ENCODE measurements around the gene IL11. TPM values are rescaled to one million over a fixed set of nuclear protein-coding genes. Genes with fewer than 3 reads are reported as not detected.

Gene IL11
- total RNA-seq, 2 experiments from 2014 or later: 0.09 to 0.18 TPM

DNA sequence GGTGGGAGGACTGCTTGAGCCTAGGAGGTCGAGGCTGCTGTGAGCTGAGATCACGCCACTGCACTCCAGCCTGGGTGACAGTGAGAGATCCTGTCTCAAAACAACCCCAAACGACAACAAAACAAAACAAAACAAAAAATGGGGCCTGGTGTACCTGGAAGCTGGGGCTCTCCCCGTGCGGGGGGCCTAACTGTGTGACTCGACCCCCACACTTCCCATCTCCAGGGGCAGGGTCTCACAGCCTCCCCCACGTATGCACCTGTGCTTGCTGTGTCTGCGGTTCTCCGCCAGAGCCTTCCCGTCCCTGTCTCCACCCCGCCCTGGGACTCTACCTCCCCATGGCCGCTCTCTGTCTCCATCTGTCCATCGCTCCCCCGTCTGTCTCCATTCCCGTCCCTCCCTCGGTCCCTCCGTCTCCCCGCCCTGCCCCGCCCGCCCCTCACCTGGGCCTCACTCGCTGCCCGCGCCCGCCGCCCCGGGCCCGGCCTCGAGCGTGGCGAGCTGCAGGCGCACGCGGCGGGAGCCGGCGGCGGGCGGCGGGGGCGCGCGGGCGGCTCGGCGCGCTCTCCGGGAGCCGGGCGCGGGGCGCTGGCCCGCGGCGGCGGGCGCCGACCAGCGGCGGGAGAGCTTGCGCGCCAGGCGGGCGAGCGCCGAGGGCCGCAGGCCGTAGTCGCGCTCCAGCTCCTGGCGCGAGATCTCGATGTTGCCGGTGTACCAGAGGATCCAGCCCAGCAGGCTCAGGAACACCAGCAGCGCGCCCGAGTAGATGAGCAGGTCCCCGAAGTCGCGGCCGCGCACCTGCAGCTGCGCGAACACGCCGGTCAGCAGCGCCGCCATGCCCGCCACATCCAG, 13.2 kb upstream of the IL11 start:
- DNase-seq: peak; percentile 79
- Mint-ChIP-seq H3K36me3 (ENCODE audit: low read depth) (peaks cover 43% of the 10 kb centered on the region), H3K4me3 (peak overlapping the region; percentile 85), H3K4me1 (peaks cover 35% of the 10 kb centered on the region), H3K27ac (peak overlapping the region; percentile 94), H3K9me3 (ENCODE audit: low read depth) (no peaks in the 10 kb centered on the region), H3K27me3 (no peaks in the 10 kb centered on the region)
- ATAC-seq: peak; percentile 4
- ChIA-PET POLR2A (interaction anchor here (0.8 to 3.1 kb wide), 8 partner anchors 10 to 271 kb away, joined by 3 to 19 read pairs (median 4); partner anchors contain the start of genes ISOC2, KMT5C, PPP6R1 and U2AF2), CTCF (interaction anchor here (0.6 to 1.7 kb wide), 6 partner anchors 22 to 271 kb away, joined by 3 to 10 read pairs (median 4); partner anchors contain the start of gene KMT5C)
- intact Hi-C loops (cut with DNase I, micrococcal nuclease): loop anchor here (1.0 to 10.0 kb wide), 6 partner anchors 120 to 1193 kb away; partner anchors contain the start of genes PPP1R12C (in 1 of the 2), TSEN34 (in 1 of the 2) and ZNF787 (in 1 of the 2)

DNA sequence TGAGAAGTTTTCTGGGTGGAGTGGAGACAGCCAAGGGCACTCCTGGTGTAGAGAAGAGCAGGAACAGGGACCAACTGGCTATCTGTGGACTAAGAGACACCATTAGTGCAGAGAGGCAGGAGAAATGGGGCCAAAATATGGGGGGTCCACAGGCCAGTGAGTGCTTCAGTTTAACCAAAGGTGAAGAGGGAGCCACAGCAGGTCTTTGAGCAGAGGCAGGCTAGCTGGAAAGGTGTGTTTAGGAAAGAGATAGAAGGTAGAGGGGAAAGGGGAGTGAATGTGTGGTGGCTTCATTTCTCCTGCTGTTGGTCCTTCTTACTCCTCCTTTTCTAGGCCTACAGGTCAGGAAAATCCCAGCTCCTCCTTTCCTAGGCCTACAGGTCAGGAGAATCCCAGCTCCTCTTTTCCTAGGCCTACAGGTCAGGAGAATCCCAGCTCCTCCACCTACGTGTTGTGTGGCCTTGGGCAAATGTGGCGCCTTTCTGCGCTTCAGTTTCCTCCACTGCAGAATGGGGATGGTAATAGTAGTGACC, 12.3 kb upstream of the IL11 start:
- H3K4me1 Mint-ChIP-seq: peaks cover 27% of the 10 kb centered on the region
- no peaks in the 10 kb centered on the region for H3K9me3 Mint-ChIP-seq (ENCODE audit: low read depth)
- intact Hi-C loops (cut with DNase I, micrococcal nuclease): loop anchor here in 1 of 2 experiments (1.0 to 10.0 kb wide), 2 partner anchors 121 to 742 kb away; partner anchors contain the start of gene ZNF787
- no peak for DNase-seq
- ATAC-seq: no peak
- ChIA-PET CTCF (interaction anchor here (0.6 to 0.9 kb wide), 2 partner anchors 81 to 106 kb away, joined by 3 to 4 read pairs; no protein-coding TSS in a partner anchor), POLR2A (interaction anchor here (1.0 to 3.1 kb wide), 2 partner anchors 14 to 25 kb away, joined by 3 to 19 read pairs; partner anchors contain the start of gene UBE2S)
- peak overlapping the region; percentile 85 for H3K4me3 Mint-ChIP-seq
- H3K27ac Mint-ChIP-seq: peak overlapping the region; percentile 94
- peaks cover 34% of the 10 kb centered on the region for H3K36me3 Mint-ChIP-seq (ENCODE audit: low read depth)
- no peaks in the 10 kb centered on the region for H3K27me3 Mint-ChIP-seq

DNA sequence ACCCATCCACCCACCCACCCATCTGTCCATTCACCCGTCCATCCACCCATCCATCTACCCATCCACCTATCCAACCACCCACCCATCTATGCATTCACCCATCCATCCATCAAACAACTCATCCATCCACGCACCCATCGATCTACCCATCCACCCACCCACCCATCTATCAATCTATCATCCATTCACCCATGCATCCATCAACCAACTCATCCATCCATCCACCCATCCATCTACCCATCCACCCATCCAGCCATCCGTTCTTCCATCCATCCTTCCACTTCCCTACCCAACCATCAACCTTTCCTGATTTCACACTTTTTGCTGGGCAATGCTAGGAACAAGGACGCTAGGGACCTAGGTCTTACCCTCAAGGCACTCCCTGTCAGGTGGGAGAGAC, 11.8 kb upstream of the IL11 start:
- no peak overlapping the region for H3K27ac Mint-ChIP-seq
- peaks cover 28% of the 10 kb centered on the region for H3K36me3 Mint-ChIP-seq (ENCODE audit: low read depth)
- no peak for ATAC-seq
- no peaks in the 10 kb centered on the region for H3K27me3 Mint-ChIP-seq
- ChIA-PET POLR2A (no interaction called here), CTCF (no interaction called here)
- peak overlapping the region; percentile 85 for H3K4me3 Mint-ChIP-seq
- H3K9me3 Mint-ChIP-seq (ENCODE audit: low read depth): no peaks in the 10 kb centered on the region
- H3K4me1 Mint-ChIP-seq: peaks cover 22% of the 10 kb centered on the region
- intact Hi-C loops (cut with DNase I, micrococcal nuclease): loop anchor here in 1 of 2 experiments (10.0 kb wide), 1 partner anchor 743 kb away; the partner anchor contains the start of gene ZNF787
- no peak for DNase-seq

DNA sequence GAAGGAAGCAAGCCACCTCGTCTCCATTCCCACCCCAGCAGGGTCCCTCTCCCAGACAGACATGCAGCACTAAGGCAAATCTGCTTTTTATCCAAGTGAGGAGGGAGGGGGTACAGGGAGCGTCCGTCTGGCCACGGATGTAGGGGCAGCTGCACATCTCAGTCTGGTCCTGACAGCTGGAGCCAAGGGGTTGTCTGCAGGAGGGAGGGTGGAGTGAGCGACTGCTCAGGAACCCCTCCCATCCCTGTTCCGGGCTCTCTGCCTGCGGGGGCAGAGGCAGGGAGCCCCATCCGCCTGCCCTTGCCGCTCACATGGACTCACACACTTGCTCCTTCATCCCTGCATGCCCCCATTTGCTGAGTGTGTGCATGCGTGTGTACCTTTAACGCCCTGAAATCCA, 8.9 kb upstream of the IL11 start:
- Mint-ChIP-seq H3K27me3 (peaks cover 2% of the 10 kb centered on the region), H3K4me3 (no peak overlapping the region), H3K36me3 (ENCODE audit: low read depth) (peaks cover 14% of the 10 kb centered on the region), H3K4me1 (peaks cover 15% of the 10 kb centered on the region), H3K9me3 (ENCODE audit: low read depth) (no peaks in the 10 kb centered on the region), H3K27ac (no peak overlapping the region)
- ATAC-seq (no peak), DNase-seq (no peak)
- intact Hi-C loops (cut with DNase I, micrococcal nuclease): no loop called here
- CTCF ChIA-PET: no interaction called here
- POLR2A ChIA-PET: no interaction called here

DNA sequence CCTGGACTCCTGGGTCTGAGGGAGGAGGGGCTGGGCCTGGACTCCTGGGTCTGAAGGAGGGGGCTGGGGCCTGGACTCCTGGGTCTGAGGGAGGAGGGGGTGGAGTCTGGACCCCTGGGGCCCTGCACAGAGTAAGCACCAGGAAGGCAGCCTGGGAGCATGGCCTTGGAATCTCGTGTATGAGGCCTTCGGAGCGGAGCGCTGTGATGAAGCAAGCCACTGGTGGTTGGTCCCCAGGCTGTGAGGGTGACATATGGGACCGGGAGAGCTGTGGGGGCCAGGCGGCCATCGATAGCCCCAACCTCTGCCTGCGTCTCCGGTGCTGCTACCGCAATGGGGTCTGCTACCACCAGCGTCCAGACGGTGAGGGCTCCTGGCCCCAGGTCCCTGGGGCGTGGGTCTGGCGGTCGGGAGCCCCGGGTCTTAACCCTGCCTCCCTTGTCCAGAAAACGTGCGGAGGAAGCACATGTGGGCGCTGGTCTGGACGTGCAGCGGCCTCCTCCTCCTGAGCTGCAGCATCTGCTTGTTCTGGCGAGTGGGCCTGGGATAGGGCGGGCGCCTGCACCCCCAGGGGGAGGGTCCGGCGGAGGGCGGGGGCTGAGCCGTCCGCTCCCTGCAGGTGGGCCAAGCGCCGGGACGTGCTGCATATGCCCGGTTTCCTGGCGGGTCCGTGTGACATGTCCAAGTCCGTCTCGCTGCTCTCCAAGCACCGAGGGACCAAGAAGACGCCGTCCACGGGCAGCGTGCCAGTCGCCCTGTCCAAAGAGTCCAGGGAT, 7.3 kb upstream of the IL11 start:
- CTCF ChIA-PET: no interaction called here
- H3K36me3 Mint-ChIP-seq (ENCODE audit: low read depth): peaks cover 13% of the 10 kb centered on the region
- H3K27me3 Mint-ChIP-seq: peaks cover 7% of the 10 kb centered on the region
- POLR2A ChIA-PET: no interaction called here
- H3K4me1 Mint-ChIP-seq: peaks cover 11% of the 10 kb centered on the region
- ATAC-seq (no peak), DNase-seq (no peak)
- H3K27ac Mint-ChIP-seq: no peak overlapping the region
- intact Hi-C loops (cut with DNase I, micrococcal nuclease): no loop called here
- H3K9me3 Mint-ChIP-seq (ENCODE audit: low read depth): no peaks in the 10 kb centered on the region
- no peak overlapping the region for H3K4me3 Mint-ChIP-seq

DNA sequence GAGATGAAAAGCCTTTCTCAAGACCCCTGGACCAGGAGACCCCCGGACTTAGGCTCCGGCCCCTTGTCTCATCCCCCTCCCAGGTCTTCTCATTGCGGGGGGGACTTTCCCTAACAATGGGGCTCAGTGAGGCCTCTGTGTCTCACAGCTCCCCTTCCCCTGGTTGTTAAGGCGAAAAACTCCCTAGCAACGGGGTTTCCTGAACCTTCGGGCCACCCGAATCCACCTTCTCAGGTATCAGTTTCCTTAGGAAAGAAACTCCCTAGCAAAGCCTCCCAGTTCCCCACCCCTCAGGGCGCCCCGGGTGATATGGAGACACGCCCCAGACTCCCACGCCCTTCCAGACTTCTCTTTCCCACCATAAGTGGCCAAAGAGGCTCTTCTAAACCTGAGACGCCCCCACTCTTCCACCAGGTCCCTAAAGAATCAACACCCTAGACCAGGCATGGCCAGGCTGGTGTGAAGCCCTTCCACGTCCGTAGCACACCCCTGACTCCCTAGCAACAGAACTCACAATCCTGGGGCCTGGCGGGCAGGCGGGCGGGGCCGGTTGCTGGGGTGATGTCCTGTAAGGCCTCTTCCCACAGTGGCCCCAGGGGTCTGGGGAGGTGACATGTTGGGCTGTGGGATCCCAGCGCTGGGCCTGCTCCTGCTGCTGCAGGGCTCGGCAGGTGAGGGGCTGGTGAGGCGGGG, 6.1 kb upstream of the IL11 start, which contains the start of gene TMEM190:
TSS of gene TMEM190 (plus strand) at position 586 of the 693 bp plus-strand sequence. CDS start at position 614, 28 bp downstream.
- Mint-ChIP-seq H3K4me3 (no peak within 1 kb of the TSS), H3K36me3 (ENCODE audit: low read depth) (peaks cover 3% of the 10 kb centered on the region), H3K27me3 (peaks cover 14% of the 10 kb centered on the region), H3K27ac (no peak within 1 kb of the TSS), H3K4me1 (peaks cover under 1% of the 10 kb centered on the region), H3K9me3 (ENCODE audit: low read depth) (no peaks in the 10 kb centered on the region)
- DNase-seq: no peak
- ChIA-PET POLR2A (no interaction called here), CTCF (interaction anchor here (0.5 to 0.9 kb wide), 2 partner anchors 54 to 70 kb away, joined by 3 read pairs; no protein-coding TSS in a partner anchor)
- intact Hi-C loops (cut with DNase I, micrococcal nuclease): no loop called here
- no peak for ATAC-seq

DNA sequence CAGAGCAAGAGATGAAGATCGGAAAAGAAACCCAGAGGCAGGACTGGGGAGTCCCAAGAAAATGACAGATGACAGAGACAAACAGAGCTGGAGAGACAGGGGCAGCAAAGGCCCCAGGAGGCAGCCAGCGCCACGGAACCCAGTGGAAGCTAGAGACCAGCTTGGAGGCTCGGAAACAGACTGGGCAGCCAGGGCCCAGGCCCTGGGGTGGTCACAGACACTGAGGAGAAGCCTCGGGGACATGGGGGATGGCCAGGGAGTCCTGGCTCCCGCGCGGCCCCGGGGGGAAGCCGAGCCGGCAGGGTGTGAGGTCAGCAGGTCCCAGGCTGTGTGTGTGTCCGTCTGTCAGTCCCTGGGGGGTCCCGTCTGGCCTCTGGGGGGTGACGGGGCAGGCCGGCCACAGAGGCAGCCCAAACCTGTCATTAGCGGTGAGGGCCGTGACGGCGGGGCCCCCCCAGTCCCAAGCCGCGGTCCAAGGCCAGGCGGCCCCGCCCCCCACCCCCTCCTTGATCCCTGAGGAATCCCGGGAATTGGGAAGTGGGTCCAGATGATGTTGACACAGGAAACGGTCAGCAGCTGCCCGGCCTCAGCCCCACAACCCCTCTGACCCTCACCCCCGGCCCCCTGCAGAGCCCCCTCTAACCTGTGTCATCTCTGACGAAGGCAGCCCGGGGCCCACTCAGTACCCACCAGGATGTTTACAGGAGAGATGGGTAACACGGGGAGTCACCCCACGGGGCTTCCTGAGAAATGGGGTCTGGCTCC, 3.9 kb upstream of the IL11 start:
- peaks cover 27% of the 10 kb centered on the region for H3K27me3 Mint-ChIP-seq

DNA sequence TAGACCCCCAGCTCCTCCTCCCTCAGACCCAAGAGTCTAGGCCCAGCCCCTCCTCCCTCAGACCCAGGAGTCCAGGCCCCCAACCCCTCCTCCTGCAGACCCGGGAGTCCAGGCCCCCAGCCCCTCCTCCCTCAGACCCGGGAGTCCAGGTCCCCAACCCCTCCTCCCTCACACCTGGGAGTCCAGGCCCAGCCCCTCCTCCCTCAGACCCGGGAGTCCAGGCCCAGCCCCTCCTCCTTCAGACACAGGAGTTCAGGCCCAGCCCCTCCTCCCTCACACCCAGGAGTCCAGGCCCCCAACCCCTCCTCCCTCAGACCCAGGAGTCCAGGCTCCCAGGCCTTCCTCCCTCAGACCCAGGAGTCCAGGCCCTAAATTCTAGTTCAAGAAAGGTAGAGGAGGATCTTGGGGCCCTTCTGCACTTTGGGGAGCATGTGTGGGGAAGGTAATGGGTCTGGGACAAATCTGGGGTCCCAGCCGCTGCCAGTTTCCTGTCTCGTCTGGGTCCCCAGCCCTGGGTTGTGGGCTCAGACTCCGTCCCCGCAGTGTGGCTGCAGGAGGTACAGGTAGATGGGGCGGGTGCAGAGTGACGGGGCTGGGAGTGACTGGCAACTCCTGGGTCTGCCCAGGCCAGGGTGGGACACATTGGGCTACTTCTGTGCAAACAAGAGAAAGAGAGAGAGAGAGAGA, 3.2 kb upstream of the IL11 start:
- CTCF ChIA-PET: interaction anchor here (0.6 kb wide), 1 partner anchor 52 kb away, joined by 3 read pairs; no protein-coding TSS in a partner anchor
- Mint-ChIP-seq H3K4me1 (peaks cover 5% of the 10 kb centered on the region), H3K4me3 (no peak overlapping the region), H3K9me3 (ENCODE audit: low read depth) (no peaks in the 10 kb centered on the region), H3K36me3 (ENCODE audit: low read depth) (no peaks in the 10 kb centered on the region), H3K27ac (no peak overlapping the region), H3K27me3 (peaks cover 29% of the 10 kb centered on the region)
- ATAC-seq: no peak
- no peak for DNase-seq
- intact Hi-C loops (cut with DNase I, micrococcal nuclease): no loop called here
- POLR2A ChIA-PET: no interaction called here

More for the DNA sequence above, 3.9 kb upstream of the IL11 start:
- no peak for DNase-seq
- Mint-ChIP-seq H3K36me3 (ENCODE audit: low read depth) (no peaks in the 10 kb centered on the region), H3K27ac (no peak overlapping the region), H3K9me3 (ENCODE audit: low read depth) (no peaks in the 10 kb centered on the region), H3K4me3 (no peak overlapping the region), H3K4me1 (peaks cover 5% of the 10 kb centered on the region)
- no peak for ATAC-seq
- ChIA-PET CTCF (no interaction called here), POLR2A (no interaction called here)
- intact Hi-C loops (cut with DNase I, micrococcal nuclease): no loop called here

DNA sequence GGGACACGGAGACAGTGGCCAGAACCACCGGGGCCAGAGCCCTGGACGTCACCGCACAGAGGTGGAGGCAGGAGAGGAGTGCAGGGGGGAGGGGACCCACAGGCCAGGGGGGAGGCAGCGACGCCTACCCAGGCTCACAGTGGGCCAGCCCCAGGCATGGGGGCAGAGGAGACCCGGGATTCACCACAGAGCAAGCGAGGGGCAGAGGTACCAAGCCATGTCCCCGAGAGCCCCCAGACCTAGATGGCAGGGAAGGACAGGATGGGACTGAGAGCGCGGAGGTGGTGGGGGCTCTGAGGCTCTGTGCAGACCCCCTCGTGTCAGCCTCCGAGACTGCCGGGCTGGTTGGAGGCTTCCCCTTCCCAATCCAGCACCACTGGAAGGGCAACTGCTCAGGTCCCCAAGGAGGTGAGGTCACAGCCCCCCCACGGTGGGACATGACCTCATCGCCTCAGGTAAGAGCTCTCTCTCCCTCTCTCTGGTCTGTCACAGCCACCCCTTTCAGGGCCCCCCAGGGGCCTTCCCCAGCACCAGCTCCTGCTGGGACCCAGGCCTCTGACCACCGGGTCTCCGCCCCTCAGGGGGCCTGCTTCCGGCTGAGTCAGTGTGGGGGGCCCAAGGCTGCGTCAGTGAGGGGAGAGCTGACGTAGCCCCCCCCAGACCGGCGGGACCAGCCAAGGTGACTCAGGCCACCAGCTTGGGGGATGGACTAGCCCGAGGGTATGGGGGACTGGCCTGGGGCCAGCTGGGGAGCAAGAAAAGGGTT, 2.2 kb upstream of the IL11 start:
- Mint-ChIP-seq H3K27ac (no peak overlapping the region), H3K27me3 (peaks cover 36% of the 10 kb centered on the region), H3K36me3 (ENCODE audit: low read depth) (no peaks in the 10 kb centered on the region), H3K9me3 (ENCODE audit: low read depth) (no peaks in the 10 kb centered on the region), H3K4me1 (peaks cover 5% of the 10 kb centered on the region), H3K4me3 (no peak overlapping the region)
- intact Hi-C loops (cut with DNase I, micrococcal nuclease): no loop called here
- DNase-seq (peak; percentile 36), ATAC-seq (no peak)
- POLR2A ChIA-PET: no interaction called here
- CTCF ChIA-PET: interaction anchor here (0.6 kb wide), 1 partner anchor 51 kb away, joined by 3 read pairs; no protein-coding TSS in a partner anchor

Measured in activated CD4-positive, alpha-beta T cell treated with anti-CD3 and anti-CD28 coated beads for 36 hours (primary cell).